NCI-H1092 treated with DMSO at 0.1 percent for 48 hours (cell line): Measurements from ENCODE around the gene CD79B.

Experiments used
- DNase-seq: peaks from one replicate; lab custom pipeline; 2025; lab: John Stamatoyannopoulos, UW

CD79B gene

DNA sequence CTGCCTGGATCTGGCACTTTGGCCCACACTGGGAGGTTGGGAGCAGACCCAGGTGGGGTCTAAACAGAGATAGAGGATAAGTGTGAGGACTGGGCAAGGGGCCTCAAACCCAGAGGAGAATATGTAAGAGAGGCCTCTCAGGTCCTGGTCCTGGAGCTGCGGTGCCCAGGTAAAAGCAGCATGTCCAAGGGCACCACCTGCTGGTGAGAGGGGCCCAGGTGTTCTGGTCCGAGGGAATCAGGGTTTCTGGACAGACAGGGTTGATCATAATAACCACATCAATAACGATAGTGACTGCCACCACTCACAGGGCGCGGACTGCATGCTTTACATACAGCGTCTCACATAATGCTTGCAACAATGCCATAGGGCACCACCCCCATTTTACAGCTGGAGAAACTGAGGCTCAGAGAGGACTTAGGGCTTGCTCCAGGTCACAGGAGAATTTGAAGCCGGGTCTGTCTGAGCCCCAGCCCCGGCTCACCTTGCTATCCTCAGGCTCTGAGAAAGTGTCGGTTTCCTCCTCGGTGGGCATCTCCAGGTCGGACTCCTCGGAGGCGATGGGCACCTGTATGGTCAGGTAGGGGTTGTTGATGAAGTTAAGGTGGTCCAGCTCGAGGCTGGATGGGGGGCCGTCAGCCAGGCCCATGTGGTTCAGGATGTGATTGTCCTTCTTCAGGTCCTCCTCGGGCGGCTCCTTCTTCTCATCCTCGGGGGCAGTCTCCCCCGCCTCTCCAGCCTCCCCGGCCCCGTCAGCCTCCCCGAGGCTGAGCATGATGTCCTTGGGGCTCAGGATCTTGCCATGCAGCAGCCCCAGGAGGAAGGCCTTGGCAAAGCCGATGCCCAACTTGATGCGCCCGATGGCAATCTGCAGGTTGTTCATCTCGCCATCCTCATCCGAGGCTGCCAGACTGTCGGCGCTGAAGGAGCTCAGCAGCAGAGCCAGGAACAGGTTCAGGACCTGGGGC, 19.1 kb upstream of the CD79B start:
- DNase-seq = no peak

DNA sequence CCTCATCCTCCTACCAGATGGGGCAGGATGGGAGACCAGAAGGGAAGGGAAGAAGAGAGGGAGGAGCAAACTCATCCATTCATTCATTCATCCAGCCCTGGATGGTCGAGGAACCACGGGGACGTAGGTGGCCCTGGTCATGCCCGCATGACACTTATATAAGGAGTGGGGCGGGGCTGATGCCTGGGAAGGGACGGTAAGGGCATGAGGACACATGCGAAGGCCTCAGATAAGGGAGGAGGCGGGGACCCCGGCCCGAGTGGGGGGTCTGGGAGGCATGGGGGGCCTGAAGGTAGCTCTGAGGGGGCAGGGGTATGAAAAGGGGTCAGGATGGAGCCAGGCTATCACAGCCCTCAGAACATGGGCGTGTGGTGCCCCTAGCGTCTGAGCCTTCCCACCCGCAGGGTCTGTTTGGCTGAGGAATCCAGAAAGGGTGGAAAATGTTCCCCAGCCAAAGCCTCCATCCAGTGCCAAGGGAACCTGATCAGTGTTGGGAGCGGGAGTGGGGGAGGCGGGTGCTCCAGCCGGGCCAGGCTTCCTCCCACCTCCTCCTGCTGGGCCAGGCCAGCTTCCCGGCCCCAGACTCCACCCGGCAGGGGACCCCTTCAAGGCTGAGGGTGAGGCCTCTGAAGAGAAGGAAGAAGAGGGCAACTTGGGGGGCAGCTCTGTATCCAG, 17.6 kb upstream of the CD79B start:
- DNase-seq = no peak

DNA sequence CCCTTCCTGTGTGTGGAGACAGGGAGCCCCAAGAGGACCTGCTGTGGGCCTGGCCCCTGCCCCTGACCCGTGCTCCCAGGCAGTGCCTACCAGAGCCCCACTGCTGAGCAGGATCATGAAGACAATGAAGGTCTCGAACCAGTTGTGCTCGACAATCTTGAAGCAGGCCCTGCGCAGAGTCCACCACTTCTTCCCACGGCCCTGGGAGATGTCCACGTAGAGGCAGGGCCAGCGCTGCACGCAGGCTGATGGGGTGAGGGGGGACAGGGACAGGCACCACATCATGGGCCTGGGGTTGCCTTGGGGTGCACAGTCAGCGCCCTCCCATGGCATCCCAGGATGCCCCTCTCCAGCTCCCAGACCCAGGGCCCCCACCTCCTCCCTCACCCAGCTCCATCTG, 16.4 kb upstream of the CD79B start:
- DNase-seq = no peak

- no peak for DNase-seq
These were observed 15.7 kb upstream of the CD79B start for GRCh38 chr17:63947711-63948330.

- peak; percentile 23 for DNase-seq
These were observed 14.6 kb upstream of the CD79B start for GRCh38 chr17:63946440-63947363.

GRCh38 chr17:63945784-63946439, 13.8 kb upstream of the CD79B start:
- DNase-seq = no peak

DNA sequence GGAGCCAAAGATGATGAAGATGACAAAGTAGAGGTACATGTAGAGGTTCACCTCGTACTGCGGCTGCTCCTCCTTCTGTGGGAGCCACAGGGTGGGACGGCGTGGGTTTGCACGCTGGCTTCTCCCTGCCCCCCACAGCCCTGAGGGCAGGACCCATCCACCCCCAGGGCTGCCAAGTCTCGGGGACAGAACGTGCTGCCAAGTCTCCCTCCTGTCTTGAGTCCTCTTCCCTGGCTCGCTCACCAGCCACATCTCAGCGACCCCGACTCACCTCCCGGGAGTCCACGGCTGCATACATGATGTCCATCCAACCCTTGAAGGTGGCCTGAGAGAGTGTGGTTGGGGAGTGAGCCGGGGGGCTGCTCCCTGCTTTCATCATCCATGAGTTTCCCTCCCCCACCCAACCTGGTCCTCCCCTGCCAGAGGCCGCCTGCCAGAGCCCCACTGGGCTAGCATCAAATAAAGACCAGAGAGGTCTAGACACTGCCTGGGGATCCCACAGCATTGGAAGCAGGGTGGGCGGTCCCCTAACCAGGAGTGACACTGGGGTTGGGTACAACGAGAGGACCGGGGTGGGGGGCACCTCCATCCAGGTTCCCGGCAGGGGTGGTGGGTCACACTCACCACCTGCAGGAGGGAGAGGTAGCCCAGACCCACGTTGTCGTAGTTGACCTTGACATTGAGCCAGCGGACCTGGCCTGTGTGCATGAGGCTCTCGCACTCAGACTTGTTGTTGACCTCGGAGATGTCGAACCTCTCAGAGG, 12.8 kb upstream of the CD79B start:
- DNase-seq = no peak

GRCh38 chr17:63943745-63944144, 11.6 kb upstream of the CD79B start:
- no peak for DNase-seq

DNA sequence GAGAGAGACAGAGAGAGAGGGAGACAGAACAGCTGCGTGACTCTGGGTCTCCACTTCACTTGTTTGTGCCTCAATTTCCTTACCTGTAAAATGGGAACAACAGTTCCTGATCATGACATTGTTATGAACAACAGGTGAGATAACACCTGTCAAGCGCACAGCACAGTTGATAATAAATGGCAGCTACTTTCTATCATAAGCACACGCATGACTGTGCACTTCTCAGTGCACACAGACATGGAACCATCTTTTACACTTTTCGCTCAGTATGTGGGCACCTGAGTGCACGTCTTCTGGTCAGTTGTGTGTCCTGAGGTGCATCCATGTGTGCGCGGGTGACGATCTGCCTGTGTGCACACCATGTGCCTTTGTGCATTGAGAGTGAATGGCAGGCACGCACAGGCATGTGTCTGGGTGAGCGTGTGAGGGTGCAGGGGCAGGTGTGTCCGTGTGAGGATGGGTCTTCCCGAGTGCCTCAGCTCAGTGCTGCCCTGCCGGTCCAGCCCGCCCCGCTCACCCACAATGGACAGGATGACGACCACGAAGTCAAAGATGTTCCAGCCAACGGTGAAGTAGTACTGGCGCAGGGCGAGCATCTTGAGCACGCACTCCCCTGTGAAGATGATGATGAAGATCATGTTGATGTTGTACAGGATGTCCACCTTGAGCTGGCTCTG, 10.3 kb upstream of the CD79B start:
- DNase-seq = no peak

DNA sequence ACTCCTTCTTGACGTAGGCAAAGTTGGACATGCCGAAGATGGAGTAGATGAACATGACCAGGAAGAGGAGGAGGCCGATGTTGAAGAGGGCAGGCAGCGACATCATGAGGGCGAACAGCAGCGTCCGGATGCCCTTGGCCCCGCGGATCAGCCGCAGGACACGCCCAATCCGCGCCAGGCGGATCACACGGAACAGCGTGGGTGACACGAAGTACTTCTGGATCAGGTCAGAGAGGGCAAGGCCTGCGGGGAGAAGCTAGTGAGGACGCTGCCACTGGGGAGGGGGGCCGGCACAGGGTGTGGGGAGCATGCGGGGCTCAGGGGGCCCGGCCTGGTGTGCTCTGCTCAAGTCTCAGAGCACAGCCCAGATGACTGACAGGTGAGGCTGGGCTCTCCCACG, 9.6 kb upstream of the CD79B start:
- no peak for DNase-seq

GRCh38 chr17:63941162-63941561, 9.0 kb upstream of the CD79B start:
- DNase-seq = no peak

GRCh38 chr17:63940584-63940983, 8.5 kb upstream of the CD79B start:
- DNase-seq = no peak

DNA sequence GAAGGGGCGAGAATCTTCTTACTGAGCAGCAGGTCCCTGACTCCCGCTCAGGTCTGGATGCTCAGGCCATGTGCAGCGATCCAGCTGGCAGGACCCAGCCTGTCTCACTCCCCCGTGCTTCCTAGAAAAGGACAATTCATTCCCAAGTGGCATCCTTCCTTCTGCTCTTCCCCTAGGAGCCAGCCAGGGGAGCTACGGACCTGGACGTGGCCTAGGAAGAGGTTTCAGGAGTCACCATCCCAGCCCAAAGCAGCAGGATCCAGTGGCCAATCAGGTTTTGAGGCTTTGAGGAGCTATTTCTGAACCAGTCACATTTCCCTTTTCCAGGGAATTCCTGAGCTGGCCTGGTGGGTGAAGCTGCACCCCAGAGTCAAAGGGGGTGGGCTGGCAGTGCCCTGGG, 7.8 kb upstream of the CD79B start:
- DNase-seq = no peak

GRCh38 chr17:63939401-63939800, 7.3 kb upstream of the CD79B start:
- no peak for DNase-seq

DNA sequence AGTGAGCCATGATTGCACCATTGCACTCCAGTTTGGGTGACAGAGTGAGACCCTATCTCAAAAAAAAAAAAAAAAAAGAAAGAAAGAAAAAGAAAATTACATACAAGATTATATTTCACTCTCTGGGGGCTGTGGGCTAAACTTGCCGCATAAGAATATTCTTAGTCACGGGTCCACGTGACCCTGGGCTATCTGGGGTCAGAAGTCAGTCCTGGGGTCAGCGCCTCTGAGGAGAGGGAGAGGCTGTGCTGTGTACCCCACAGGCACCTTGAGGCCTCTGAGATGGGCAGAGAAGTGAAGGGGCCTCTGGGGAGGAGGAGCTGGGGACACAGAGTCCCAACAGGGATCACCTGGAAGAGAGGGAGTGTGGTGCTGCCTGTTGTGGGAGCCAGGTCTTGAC, 5.8 kb upstream of the CD79B start:
- no peak for DNase-seq

GRCh38 chr17:63937319-63937718, 5.2 kb upstream of the CD79B start:
- no peak for DNase-seq

- no peak for DNase-seq
These were observed 2.3 kb upstream of the CD79B start for GRCh38 chr17:63934183-63935112.

DNA sequence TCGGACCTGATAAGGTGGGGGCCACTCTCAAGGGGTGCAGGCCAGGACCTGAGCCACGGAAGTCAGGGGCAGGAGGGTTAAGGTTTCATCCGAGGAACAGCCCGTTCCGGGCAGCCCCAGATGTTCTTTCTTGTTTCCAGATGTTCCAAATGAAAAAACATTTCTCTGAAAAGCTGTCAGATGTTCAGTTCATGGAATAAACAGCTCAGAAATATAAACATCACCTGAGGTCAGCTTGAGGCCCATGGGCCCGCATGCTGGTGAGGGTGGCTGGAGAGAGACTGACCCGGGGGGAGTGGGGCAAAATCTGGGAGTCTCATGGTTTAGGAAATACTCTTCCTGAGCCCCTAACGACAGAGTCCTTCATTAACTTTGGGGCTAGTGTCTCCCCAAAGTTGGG, 1.5 kb upstream of the CD79B start:
- no peak for DNase-seq

GRCh38 chr17:63932721-63933120, 590 bp upstream of the CD79B start:
- no peak for DNase-seq
